OCI-M2 (cell line): ENCODE data around the gene SLC5A2.
"Not testable (repeated sequence)": the region's sequence is repeated elsewhere in the genome, so short reads cannot be mapped to it uniquely, and the experiment has no call there.

Experiments used
- DNase-seq: peaks from one replicate; lab custom pipeline; 2025; ENCODE audit not compliant: unreplicated experiment; lab: John Stamatoyannopoulos, UW

Gene SLC5A2

DNA sequence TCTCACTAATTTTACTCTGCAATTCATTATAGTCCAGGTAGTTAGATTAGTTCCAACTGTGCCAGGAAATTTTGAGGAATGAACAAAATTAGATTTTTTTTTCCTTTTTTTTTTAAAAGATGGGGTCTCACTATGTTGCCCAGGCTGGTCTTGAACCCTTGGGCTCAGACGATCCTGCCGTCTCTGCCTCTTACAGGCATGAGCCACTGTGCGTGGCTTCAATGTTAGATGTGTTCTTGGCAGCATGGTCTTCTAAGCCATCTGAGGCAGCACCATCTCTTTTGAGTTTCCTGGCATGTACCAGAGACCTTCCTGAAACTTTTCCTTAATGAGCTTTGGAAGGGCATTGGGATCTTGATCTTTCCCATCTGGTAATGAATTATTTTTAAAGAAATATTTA is 42.2 kb downstream of the SLC5A2 start:
- DNase-seq: no peak

GRCh38 chr16:31527734-31528274 is 44.9 kb downstream of the SLC5A2 start, which contains the start of gene AHSP:
Gene AHSP, plus strand, starts transcription at chr16:31527900. Its CDS starts 240 bp downstream, at chr16:31528140.
- no peak for DNase-seq

DNA sequence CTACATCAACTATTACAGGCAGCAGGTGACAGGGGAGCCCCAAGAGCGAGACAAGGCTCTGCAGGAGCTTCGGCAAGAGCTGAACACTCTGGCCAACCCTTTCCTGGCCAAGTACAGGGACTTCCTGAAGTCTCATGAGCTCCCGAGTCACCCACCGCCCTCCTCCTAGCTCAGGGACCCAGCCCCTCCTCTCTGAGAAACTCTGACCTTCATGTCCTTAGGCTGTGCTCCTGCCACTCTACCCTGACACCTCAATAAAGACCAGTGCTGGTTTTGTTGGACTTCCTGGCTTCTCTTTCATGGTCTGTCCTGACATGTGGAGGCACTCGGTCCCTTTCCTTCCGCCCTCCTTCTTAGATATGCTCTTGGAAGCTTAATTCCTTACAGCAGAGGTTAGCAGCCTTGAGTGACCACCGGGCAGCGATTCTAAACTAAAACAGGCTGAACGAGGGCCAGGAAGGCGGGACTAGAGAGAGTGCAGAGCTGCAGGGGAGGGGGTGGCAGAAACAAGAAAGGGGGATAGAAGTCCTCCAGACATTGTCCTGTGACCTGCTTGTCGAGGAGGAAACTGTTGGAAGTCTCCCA is 45.7 kb downstream of the SLC5A2 start:
- no peak for DNase-seq

DNA sequence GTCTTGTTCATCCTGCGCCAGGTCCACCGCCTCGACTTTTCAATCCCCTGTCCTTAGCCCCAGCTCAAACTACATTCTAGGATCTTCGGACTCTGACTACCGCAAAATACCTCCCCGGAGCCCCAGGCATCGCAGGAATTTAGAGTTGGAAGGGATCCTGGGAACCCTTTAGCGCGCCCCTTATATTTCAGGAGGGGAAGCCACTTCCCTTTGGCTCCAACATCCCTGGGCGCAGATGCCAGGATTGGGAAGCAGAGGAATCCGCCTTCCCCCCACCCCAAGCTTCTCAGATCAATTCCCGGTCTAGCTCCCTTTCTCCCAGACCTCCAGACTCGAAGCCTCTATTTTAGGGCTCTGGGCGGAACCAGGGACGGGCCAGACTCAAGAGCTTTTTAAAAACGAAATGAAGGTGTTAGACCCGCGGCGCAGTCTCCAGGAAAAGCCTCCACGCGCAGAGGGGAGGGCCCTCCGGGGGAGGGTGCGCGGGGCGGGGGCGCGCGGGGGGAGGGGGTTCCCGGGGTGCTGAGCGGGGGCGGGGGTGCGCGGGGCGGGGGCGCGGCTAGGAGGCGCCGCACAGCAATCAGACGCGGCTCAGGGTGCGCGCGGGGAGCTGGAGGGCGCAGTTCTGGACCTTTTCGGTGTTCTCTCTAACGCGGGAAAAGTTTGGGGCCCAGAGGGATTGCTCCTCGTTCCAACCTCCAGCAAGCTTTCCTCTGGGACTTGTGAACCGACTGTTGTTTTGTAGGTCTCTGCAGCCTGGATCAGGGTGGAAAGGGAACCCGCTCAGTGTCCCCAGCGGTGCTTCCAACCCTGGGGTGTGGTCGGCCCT is 46.4 kb downstream of the SLC5A2 start:
- DNase-seq: no peak

DNA sequence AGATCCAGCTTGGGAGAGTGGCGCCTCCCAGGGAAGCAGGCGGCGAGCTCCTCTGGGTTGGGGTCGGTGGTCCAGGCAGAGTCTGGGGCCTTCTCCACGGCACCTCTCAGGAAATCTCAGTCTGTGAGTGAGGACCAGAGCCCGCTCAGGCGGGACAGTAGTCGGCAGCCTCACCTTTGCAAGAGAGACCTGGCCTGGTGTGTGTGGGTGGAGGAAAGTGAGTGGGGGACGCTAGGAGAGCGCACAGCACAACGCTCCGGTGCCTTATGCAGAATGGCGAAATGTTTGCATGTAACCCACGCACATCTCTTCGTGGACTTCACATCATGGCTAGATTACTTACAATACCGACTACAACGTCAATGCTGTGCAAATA is 47.0 kb downstream of the SLC5A2 start:
- DNase-seq: no peak

DNA sequence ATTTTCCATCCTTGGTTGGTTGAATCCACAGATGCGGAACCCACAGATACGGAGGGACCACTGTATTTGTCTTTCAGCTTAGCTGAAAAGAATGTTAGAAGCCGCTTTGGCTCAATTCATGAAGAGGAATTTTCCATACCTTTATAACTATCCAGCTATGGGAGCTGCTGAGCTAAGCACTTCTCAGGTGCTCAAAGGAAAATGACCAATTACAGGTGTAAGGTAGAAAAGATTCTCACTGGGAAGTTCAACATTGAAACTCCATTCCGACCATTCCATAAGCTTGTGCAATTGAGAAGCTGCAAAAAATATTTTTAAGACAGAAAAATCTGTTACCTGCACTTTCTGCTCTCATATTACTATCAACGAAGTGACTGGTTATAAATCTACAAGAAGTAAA is 47.5 kb downstream of the SLC5A2 start:
- no peak for DNase-seq

- DNase-seq: no peak
Measured at GRCh38 chr16:31531096-31531495, 48.2 kb downstream of the SLC5A2 start.

DNA sequence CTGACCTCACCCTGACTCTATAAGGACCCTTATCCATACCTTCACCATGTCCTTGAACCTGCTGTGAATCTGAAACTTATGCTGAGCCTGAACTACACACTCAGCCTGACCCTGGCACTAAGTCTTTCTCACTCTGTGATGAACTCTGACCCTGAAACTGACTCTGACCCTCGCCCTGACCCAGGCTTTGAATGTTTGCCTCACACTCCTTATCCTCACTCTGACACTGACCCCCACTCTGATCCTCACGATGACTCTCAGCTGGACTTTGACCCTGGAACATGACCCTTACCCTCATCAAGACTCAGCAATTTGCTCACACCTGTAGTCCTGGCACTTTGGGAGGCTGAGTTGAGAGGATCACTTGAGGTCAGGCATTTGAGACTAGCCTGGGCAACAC is 49.2 kb downstream of the SLC5A2 start:
- DNase-seq: no peak

DNA sequence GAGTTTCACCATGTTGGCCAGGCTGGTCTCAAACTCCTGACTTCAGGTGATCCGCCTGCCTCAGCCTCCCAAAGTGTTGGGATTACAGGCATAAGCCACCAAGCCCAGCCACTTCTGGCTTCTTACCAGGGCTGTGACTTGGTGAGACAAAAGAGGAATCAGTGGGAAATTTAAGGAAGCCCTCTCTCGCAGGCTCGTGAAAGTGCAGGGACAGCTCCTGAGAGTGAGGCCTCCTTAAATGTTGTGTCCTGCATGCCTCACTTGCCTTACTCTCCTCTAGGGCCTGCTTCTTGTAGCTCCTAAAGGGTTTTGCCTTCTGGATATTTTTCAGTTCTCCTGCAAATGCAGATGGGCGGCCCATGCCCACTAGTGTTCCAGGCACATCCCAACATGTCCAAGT is 50.0 kb downstream of the SLC5A2 start:
- no peak for DNase-seq

DNA sequence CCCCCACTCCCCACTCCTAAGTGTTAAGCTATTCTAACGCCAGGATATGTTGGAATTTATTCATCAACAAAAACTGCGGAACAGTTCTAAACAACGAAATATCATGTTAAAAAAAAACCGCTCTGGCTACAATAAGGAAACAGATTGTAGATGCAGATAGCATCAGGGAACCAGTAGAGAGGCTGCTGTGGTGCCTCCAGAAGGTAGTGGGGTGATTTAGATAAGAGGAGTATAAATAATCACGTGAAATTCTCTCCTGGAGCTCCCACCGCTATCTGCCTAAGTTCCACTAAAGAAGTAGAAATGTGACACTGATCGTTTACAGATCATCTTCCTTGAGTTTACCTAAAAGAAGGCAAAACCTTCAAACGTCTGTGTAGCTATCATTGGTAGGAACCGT is 52.8 kb downstream of the SLC5A2 start:
- no peak for DNase-seq

GRCh38 chr16:31536804-31537361 is 54.0 kb downstream of the SLC5A2 start:
- DNase-seq: no peak

GRCh38 chr16:31537362-31538242 is 54.7 kb downstream of the SLC5A2 start:
- no peak for DNase-seq

- not testable (repeated sequence) for DNase-seq
Measured at GRCh38 chr16:31538243-31538598, 55.3 kb downstream of the SLC5A2 start.

DNA sequence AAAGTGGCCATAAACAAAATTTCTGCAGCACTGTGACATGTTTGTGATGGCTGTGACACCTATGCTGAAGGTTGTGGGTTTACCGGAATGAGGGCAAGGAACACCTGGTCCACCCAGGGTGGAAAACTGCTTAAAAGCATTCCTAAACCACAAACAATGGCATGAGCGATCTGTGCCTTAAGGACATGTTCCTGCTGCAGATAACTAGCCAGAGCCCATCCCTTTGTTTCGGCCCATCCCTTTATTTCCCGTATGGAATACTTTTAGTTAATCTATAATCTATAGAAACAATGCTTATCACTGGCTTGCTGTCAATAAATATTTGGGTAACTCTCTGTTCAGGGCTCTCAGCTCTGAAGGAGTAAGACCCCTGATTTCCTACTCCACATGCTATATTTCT is 56.8 kb downstream of the SLC5A2 start:
- DNase-seq: not testable (repeated sequence)
